ENCODE measurements around the gene SPP1.

SPP1 gene

DNA sequence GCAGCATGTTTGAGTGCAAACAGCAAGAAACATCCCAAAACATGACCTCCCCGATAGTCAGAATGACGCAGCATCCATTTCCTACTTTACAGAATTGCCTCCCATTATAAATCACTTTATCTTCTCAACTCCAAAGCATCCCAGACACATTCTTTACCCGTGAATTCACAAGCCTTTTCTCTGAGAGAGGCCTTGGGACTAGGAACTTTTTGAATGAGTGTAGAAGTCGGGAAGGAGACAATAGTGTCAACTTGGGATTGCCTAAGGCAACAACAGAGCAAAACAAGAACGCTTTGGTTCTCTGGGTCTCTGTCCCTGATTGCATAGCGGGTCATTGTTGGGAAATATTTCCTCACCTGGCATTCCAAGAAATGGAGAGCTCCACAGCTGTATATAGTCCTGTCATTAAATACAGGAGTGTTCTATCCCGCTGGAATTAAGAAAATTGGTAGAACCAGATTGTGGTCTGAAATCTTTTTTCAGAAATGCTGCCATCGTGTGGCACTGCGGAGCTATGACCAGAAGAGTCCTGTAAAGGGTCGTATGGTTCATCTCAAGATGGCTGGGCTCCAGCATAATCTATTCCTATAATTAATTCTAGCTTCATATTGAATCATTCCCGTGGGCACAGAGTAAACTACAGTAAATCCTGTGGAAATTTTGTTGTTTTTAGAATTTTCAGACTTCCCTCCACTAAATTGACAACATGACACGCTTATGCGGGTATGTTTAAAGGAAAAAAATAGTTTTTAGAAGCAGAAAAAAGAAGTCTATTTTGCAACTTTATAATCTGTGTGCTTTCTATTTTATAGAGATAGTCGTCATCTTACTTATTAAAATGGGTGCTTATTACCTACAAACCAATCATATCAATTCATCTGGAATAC is 2.0 kb upstream of the SPP1 start:
- H3K4me3 ChIP-seq (ENCODE audit: control insufficient read depth, low read depth, low read length), result no peak overlapping the region
- DNase-seq (ENCODE audit: low read depth), result peak; percentile 85
- TF ChIP-seq, protein P1, sequence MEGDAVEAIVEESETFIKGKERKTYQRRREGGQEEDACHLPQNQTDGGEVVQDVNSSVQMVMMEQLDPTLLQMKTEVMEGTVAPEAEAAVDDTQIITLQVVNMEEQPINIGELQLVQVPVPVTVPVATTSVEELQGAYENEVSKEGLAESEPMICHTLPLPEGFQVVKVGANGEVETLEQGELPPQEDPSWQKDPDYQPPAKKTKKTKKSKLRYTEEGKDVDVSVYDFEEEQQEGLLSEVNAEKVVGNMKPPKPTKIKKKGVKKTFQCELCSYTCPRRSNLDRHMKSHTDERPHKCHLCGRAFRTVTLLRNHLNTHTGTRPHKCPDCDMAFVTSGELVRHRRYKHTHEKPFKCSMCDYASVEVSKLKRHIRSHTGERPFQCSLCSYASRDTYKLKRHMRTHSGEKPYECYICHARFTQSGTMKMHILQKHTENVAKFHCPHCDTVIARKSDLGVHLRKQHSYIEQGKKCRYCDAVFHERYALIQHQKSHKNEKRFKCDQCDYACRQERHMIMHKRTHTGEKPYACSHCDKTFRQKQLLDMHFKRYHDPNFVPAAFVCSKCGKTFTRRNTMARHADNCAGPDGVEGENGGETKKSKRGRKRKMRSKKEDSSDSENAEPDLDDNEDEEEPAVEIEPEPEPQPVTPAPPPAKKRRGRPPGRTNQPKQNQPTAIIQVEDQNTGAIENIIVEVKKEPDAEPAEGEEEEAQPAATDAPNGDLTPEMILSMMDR (conservative IDR thresholded peaks at IDR 0.05; ENCODE audit: control insufficient read depth, insufficient read depth, low read depth, low read length), result peak; percentile 75

DNA sequence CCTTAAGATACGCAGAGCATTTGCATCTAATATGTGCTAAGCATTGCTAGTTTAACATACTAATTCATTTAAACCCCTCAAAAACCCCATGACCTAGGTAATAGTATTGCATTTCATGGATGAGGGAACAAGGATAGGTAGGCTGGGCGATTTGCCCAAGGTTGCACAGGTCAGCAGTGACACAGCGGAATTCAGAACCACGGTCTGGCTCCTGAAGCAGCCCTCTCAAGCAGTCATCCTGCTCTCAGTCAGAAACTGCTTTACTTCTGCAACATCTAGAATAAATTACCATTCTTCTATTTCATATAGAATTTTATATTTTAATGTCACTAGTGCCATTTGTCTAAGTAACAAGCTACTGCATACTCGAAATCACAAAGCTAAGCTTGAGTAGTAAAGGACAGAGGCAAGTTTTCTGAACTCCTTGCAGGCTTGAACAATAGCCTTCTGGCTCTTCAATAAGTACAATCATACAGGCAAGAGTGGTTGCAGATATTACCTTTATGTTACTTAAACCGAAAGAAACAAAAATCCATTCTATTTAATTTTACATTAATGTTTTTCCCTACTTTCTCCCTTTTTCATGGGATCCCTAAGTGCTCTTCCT is 555 bp upstream of the SPP1 start:
- DNase-seq (ENCODE audit: low read depth), result no peak
- TF ChIP-seq, protein P1 (conservative IDR thresholded peaks at IDR 0.05; ENCODE audit: control insufficient read depth, insufficient read depth, low read depth, low read length), result no peak
- no peak overlapping the region for H3K4me3 ChIP-seq (ENCODE audit: control insufficient read depth, low read depth, low read length)

DNA sequence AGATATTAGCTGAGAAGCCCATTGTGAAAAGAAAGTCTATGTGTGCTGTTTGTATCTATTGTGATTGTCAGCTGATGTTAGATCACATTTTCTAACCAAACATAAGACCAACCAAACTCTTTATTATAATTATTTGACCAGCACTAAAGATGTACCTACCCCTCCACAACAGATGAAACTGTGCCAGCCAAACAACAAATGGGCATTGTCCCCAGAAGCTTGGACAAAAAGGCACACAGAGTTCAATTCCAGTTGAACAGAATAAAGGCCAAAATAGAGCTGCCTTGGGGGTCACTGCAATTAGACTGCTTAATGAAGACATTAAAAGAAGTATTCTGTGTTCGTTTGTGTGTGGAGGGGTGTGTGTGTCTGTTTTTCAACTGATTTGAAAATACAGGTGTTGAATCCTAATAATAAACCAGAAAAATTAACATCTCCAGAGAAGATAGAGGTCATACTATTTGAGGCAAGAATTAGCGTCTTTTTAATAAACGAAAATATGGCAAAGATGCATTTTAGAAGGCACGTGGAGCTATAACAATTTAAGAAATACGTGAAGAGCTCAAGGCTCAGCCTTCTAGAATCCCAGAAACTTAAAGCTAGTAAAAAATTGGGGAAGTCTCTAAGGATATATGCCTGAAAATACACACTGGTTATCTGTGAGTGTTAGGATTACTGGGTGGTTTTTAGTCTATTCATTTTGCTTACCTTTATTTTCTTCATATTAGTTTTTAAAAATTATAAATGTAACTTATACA is 2.2 kb downstream of the SPP1 start:
- H3K4me3 ChIP-seq (ENCODE audit: control insufficient read depth, low read depth, low read length), result no peak overlapping the region
- TF ChIP-seq, protein P1 (conservative IDR thresholded peaks at IDR 0.05; ENCODE audit: control insufficient read depth, insufficient read depth, low read depth, low read length), result no peak
- no peak for DNase-seq (ENCODE audit: low read depth)

DNA sequence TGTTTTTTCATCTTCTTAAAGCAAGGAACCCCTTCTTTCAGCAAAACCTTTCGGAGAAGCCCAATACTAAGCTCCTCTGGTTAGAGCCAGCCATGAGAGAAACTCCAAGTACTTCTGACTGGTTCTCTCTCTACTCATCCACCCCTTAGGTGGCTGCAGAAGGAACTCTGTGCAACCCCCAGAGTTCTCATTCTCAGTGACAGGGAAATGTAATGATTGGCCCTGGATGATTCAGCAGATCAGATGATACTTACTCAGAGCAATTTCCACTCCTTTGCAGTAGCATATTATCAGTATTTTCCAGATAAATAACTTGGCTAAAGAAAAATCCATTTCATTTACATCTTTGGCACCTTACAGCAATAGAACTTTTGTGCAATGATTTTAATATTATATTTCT is 3.2 kb downstream of the SPP1 start:
- no peak overlapping the region for H3K4me3 ChIP-seq (ENCODE audit: control insufficient read depth, low read depth, low read length)
- TF ChIP-seq, protein P1 (conservative IDR thresholded peaks at IDR 0.05; ENCODE audit: control insufficient read depth, insufficient read depth, low read depth, low read length), result no peak
- DNase-seq (ENCODE audit: low read depth), result peak; percentile 69

DNA sequence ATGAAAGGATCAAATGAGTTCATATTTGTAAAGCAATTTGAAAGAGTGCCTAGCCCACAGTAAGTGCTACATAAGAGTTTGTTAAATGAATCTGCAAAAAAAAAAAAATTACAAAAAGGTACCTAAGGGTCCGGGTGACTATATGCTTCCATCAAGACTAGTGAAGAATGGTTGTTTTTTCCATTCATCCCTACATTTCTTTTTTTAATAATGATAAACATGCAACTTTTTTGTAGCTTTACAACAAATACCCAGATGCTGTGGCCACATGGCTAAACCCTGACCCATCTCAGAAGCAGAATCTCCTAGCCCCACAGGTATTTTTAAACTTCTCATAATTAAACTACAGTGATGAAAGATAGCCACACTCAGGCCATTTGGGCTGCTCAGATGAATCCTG is 4.3 kb downstream of the SPP1 start:
- no peak for DNase-seq (ENCODE audit: low read depth)
- TF ChIP-seq, protein P1 (conservative IDR thresholded peaks at IDR 0.05; ENCODE audit: control insufficient read depth, insufficient read depth, low read depth, low read length), result no peak
- no peak overlapping the region for H3K4me3 ChIP-seq (ENCODE audit: control insufficient read depth, low read depth, low read length)

DNA sequence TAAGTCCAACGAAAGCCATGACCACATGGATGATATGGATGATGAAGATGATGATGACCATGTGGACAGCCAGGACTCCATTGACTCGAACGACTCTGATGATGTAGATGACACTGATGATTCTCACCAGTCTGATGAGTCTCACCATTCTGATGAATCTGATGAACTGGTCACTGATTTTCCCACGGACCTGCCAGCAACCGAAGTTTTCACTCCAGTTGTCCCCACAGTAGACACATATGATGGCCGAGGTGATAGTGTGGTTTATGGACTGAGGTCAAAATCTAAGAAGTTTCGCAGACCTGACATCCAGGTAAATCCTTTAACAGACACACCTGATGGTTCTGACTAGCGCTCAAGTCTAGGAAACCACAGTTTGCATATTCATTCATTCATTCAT is 6.0 kb downstream of the SPP1 start:
- TF ChIP-seq, protein P1 (conservative IDR thresholded peaks at IDR 0.05; ENCODE audit: control insufficient read depth, insufficient read depth, low read depth, low read length), result no peak
- no peak overlapping the region for H3K4me3 ChIP-seq (ENCODE audit: control insufficient read depth, low read depth, low read length)
- DNase-seq (ENCODE audit: low read depth), result no peak
